RWPE2 (cell line): ENCODE measurements around the gene HDAC9.

Source experiments
- ATAC-seq: fragments of 200-7000 bp; cut with Tn5 transposase; 3 replicates; pipeline ENCODE4 v1.9.1; 2021; ENCODE audit warnings: low read depth
- DNase-seq: peaks from one replicate; pipeline ENCODE4 v3.0.0-alpha.2; 2020; ENCODE audit warnings: low spot score
- H3K27ac ChIP-seq: fragments of 450-650 bp; 2 replicates; pipeline ENCODE4 v1.5.1; 2017; ENCODE audit warnings: mild to moderate bottlenecking; ENCODE audit not compliant: poor library complexity, severe bottlenecking
- H3K27me3 ChIP-seq: fragments of 250-450 bp; sonication (Bioruptor Pico); 2 replicates; pipeline ENCODE4 v1.5.1; 2021; ENCODE audit warnings: mild to moderate bottlenecking, moderate library complexity; ENCODE audit not compliant: insufficient read depth, poor library complexity, severe bottlenecking
- H3K36me3 ChIP-seq: fragments of 250-450 bp; sonication (Bioruptor Pico); 2 replicates; pipeline ENCODE4 v1.5.1; 2020; ENCODE audit warnings: low read depth, mild to moderate bottlenecking, moderate library complexity
- H3K4me1 ChIP-seq: fragments of 250-450 bp; sonication (Bioruptor Pico); 2 replicates; pipeline ENCODE4 v1.5.1; 2021; ENCODE audit warnings: mild to moderate bottlenecking, moderate library complexity; ENCODE audit not compliant: insufficient read depth, poor library complexity, severe bottlenecking
- H3K4me3 ChIP-seq: fragments of 250-450 bp; sonication (Bioruptor Pico); 2 replicates; pipeline ENCODE4 v1.5.1; 2021; ENCODE audit warnings: mild to moderate bottlenecking, moderate library complexity; ENCODE audit not compliant: severe bottlenecking
- H3K9me3 ChIP-seq: fragments of 250-450 bp; sonication (Bioruptor Pico); 2 replicates; pipeline ENCODE4 v1.5.1; 2021; ENCODE audit warnings: mild to moderate bottlenecking, moderate library complexity; ENCODE audit not compliant: severe bottlenecking
- CTCF ChIP-seq: fragments of 450-650 bp; IDR thresholded peaks from one replicate; pipeline ENCODE4 v1.5.1; 2017; ENCODE audit warnings: mild to moderate bottlenecking, moderate library complexity; ENCODE audit not compliant: poor library complexity, severe bottlenecking

The HDAC9 gene

GRCh38 chr7:18572154-18572553, 76.6 kb downstream of the HDAC9 start:
- Histone ChIP-seq H3K9me3 (no peaks in the 10 kb centered on the region), H3K27ac (no peak overlapping the region), H3K4me1 (no peaks in the 10 kb centered on the region), H3K27me3 (no peaks in the 10 kb centered on the region), H3K36me3 (no peaks in the 10 kb centered on the region), H3K4me3 (no peak overlapping the region)
- ATAC-seq = no peak
- no peak for DNase-seq
- no peak for TF ChIP-seq CTCF

GRCh38 chr7:18572885-18573284, 77.3 kb downstream of the HDAC9 start:
- H3K9me3 ChIP-seq = no peaks in the 10 kb centered on the region
- TF ChIP-seq CTCF = no peak
- no peak for ATAC-seq
- no peaks in the 10 kb centered on the region for H3K4me1 ChIP-seq
- no peaks in the 10 kb centered on the region for H3K27me3 ChIP-seq
- DNase-seq = no peak
- H3K27ac ChIP-seq = no peak overlapping the region
- no peak overlapping the region for H3K4me3 ChIP-seq
- H3K36me3 ChIP-seq = no peaks in the 10 kb centered on the region

GRCh38 chr7:18573410-18574234, 78.1 kb downstream of the HDAC9 start:
- Histone ChIP-seq H3K9me3 (no peaks in the 10 kb centered on the region), H3K27me3 (no peaks in the 10 kb centered on the region), H3K27ac (no peak overlapping the region), H3K4me3 (no peak overlapping the region), H3K36me3 (no peaks in the 10 kb centered on the region), H3K4me1 (no peaks in the 10 kb centered on the region)
- DNase-seq = no peak
- no peak for TF ChIP-seq CTCF
- no peak for ATAC-seq

- H3K27me3 ChIP-seq = no peaks in the 10 kb centered on the region
- H3K27ac ChIP-seq = no peak overlapping the region
- TF ChIP-seq CTCF = no peak
- H3K36me3 ChIP-seq = no peaks in the 10 kb centered on the region
- no peaks in the 10 kb centered on the region for H3K9me3 ChIP-seq
- ATAC-seq = no peak
- H3K4me3 ChIP-seq = no peak overlapping the region
- no peak for DNase-seq
- H3K4me1 ChIP-seq = no peaks in the 10 kb centered on the region
Measured at GRCh38 chr7:18574235-18574540, 78.6 kb downstream of the HDAC9 start.

- DNase-seq (no peak), ATAC-seq (no peak)
- H3K36me3 ChIP-seq = no peaks in the 10 kb centered on the region
- H3K9me3 ChIP-seq = no peaks in the 10 kb centered on the region
- TF ChIP-seq CTCF = no peak
- H3K27me3 ChIP-seq = no peaks in the 10 kb centered on the region
- no peak overlapping the region for H3K4me3 ChIP-seq
- H3K4me1 ChIP-seq = no peaks in the 10 kb centered on the region
- no peak overlapping the region for H3K27ac ChIP-seq
Measured at GRCh38 chr7:18574676-18575075, 79.1 kb downstream of the HDAC9 start.
